Activated naive CD4-positive, alpha-beta T cell treated with anti-CD3 and anti-CD28 coated beads for 36 hours (primary cell): ENCODE data around the gene RASL12. TPM values are rescaled to one million over a fixed set of nuclear protein-coding genes. Genes with fewer than 3 reads are reported as not detected.
A peak's percentile ranks its signal among the peaks of the same experiment; 100 is the strongest.
"Not testable (repeated sequence)": the region's sequence is repeated elsewhere in the genome, so short reads cannot be mapped to it uniquely, and the experiment has no call there.

Experiments
- CTCF ChIA-PET: fragments of 350-600 bp; sonication (Branson Sonifier 250); formaldehyde crosslinking; loops from one replicate; lab custom pipeline; 2021; ENCODE audit warnings: antibody characterized with exemption; lab: Charles Lee
- DNase-seq: peaks from one replicate; pipeline ENCODE4 v3.0.0-alpha.2; 2020
- H3K27ac Mint-ChIP-seq: one replicate; pipeline ENCODE4 v1.8.0; 2021; ENCODE audit warnings: mild to moderate bottlenecking, mixed read lengths
- H3K27me3 Mint-ChIP-seq: one replicate; pipeline ENCODE4 v1.8.0; 2021; ENCODE audit warnings: low read depth, mixed read lengths
- H3K36me3 Mint-ChIP-seq: one replicate; pipeline ENCODE4 v1.8.0; 2021; ENCODE audit warnings: low read depth, mixed read lengths
- H3K4me1 Mint-ChIP-seq: one replicate; pipeline ENCODE4 v1.8.0; 2021; ENCODE audit warnings: low read depth, mixed read lengths
- H3K4me3 Mint-ChIP-seq: one replicate; pipeline ENCODE4 v1.8.0; 2021; ENCODE audit warnings: mild to moderate bottlenecking, moderate library complexity, mixed read lengths
- H3K9me3 Mint-ChIP-seq: one replicate; pipeline ENCODE4 v1.8.0; 2021; ENCODE audit warnings: mixed read lengths
- intact Hi-C: fragments of 100-400 bp; cut with micrococcal nuclease; formaldehyde crosslinking; loops from one replicate; pipeline ENCODE4 v1.15.1; 2023
- total RNA-seq, 2 experiments: library from RNA; stranded (reverse); gene quantifications; one replicate each; pipeline ENCODE4 v1.2.3, GENCODE V29; 2021

Gene RASL12
- total RNA-seq: not detected

- intact Hi-C loops: no loop called here
- CTCF ChIA-PET: interaction anchor here (0.9 to 1.2 kb wide), 2 partner anchors 8 to 11 kb away, joined by 3 to 4 read pairs; no protein-coding TSS in a partner anchor
- Mint-ChIP-seq H3K27me3 (peaks cover 26% of the 10 kb centered on the region), H3K4me3 (peak within 1 kb of the TSS; percentile 30), H3K27ac (no peak within 1 kb of the TSS), H3K4me1 (peaks cover 9% of the 10 kb centered on the region), H3K36me3 (no peaks in the 10 kb centered on the region), H3K9me3 (no peaks in the 10 kb centered on the region)
- DNase-seq: no peak
Observed at GRCh38 chr15:65067645-65068402, at the start of gene RASL12. RASL12 (minus strand) TSS chr15:65067991; CDS start chr15:65067835, 156 bp downstream.

GRCh38 chr15:65115542-65115941, 47.8 kb upstream of the RASL12 start:
- Mint-ChIP-seq H3K27ac (no peak overlapping the region), H3K9me3 (no peaks in the 10 kb centered on the region), H3K27me3 (no peaks in the 10 kb centered on the region), H3K36me3 (peaks cover 22% of the 10 kb centered on the region), H3K4me3 (no peak overlapping the region), H3K4me1 (no peaks in the 10 kb centered on the region)
- CTCF ChIA-PET: no interaction called here
- intact Hi-C loops: no loop called here
- DNase-seq: no peak

GRCh38 chr15:65115086-65115485, 47.3 kb upstream of the RASL12 start, which contains the start of gene UBAP1L:
UBAP1L (minus strand) TSS chr15:65115200; CDS start chr15:65106215, 8,985 bp downstream.
- H3K9me3 Mint-ChIP-seq: no peaks in the 10 kb centered on the region
- no peaks in the 10 kb centered on the region for H3K27me3 Mint-ChIP-seq
- no peaks in the 10 kb centered on the region for H3K4me1 Mint-ChIP-seq
- no peak for DNase-seq
- intact Hi-C loops: no loop called here
- peaks cover 22% of the 10 kb centered on the region for H3K36me3 Mint-ChIP-seq
- H3K27ac Mint-ChIP-seq: peak within 1 kb of the TSS; percentile 26
- H3K4me3 Mint-ChIP-seq: no peak within 1 kb of the TSS
- CTCF ChIA-PET: no interaction called here

- no peak overlapping the region for H3K4me3 Mint-ChIP-seq
- no peak for DNase-seq
- intact Hi-C loops: no loop called here
- H3K4me1 Mint-ChIP-seq: no peaks in the 10 kb centered on the region
- peaks cover 6% of the 10 kb centered on the region for H3K36me3 Mint-ChIP-seq
- H3K27ac Mint-ChIP-seq: no peak overlapping the region
- CTCF ChIA-PET: no interaction called here
- no peaks in the 10 kb centered on the region for H3K27me3 Mint-ChIP-seq
- no peaks in the 10 kb centered on the region for H3K9me3 Mint-ChIP-seq
Observed at GRCh38 chr15:65110676-65111292, 43.0 kb upstream of the RASL12 start.

- Mint-ChIP-seq H3K9me3 (no peaks in the 10 kb centered on the region), H3K36me3 (peaks cover 10% of the 10 kb centered on the region)
- CTCF ChIA-PET: interaction anchor here (0.6 kb wide), 1 partner anchor 344 kb away, joined by 3 read pairs; no protein-coding TSS in a partner anchor
Observed at GRCh38 chr15:65106011-65106590, 38.3 kb upstream of the RASL12 start.

GRCh38 chr15:65105038-65105437, 37.2 kb upstream of the RASL12 start:
- no peaks in the 10 kb centered on the region for H3K9me3 Mint-ChIP-seq
- intact Hi-C loops: no loop called here

More at GRCh38 chr15:65106011-65106590, 38.3 kb upstream of the RASL12 start:
- Mint-ChIP-seq H3K27me3 (no peaks in the 10 kb centered on the region), H3K4me3 (no peak overlapping the region), H3K4me1 (no peaks in the 10 kb centered on the region), H3K27ac (no peak overlapping the region)
- intact Hi-C loops: no loop called here
- no peak for DNase-seq

GRCh38 chr15:65102912-65103311, 35.1 kb upstream of the RASL12 start:
- CTCF ChIA-PET: interaction anchor here (1.2 to 2.8 kb wide), 2 partner anchors 11 to 69 kb away, joined by 5 to 14 read pairs; no protein-coding TSS in a partner anchor
- intact Hi-C loops: no loop called here
- H3K9me3 Mint-ChIP-seq: no peaks in the 10 kb centered on the region
- DNase-seq: no peak
- H3K27me3 Mint-ChIP-seq: no peaks in the 10 kb centered on the region
- H3K4me1 Mint-ChIP-seq: no peaks in the 10 kb centered on the region
- H3K4me3 Mint-ChIP-seq: no peak overlapping the region
- peaks cover 15% of the 10 kb centered on the region for H3K36me3 Mint-ChIP-seq
- H3K27ac Mint-ChIP-seq: no peak overlapping the region

More at GRCh38 chr15:65105038-65105437, 37.2 kb upstream of the RASL12 start:
- no peaks in the 10 kb centered on the region for H3K27me3 Mint-ChIP-seq
- H3K36me3 Mint-ChIP-seq: peaks cover 12% of the 10 kb centered on the region
- H3K4me1 Mint-ChIP-seq: no peaks in the 10 kb centered on the region
- no peak overlapping the region for H3K4me3 Mint-ChIP-seq
- CTCF ChIA-PET: no interaction called here
- H3K27ac Mint-ChIP-seq: no peak overlapping the region
- DNase-seq: no peak

GRCh38 chr15:65101891-65102708, 34.3 kb upstream of the RASL12 start:
- Mint-ChIP-seq H3K36me3 (peaks cover 15% of the 10 kb centered on the region), H3K9me3 (no peaks in the 10 kb centered on the region), H3K4me3 (no peak overlapping the region), H3K27ac (no peak overlapping the region), H3K4me1 (no peaks in the 10 kb centered on the region), H3K27me3 (no peaks in the 10 kb centered on the region)
- CTCF ChIA-PET: interaction anchor here (0.6 to 2.8 kb wide), 13 partner anchors 12 to 499 kb away, joined by 3 to 14 read pairs (median 4); partner anchors contain the start of gene PARP16
- intact Hi-C loops: loop anchor here (1.0 kb wide), 1 partner anchor 48 kb away; no protein-coding TSS in a partner anchor
- no peak for DNase-seq

- H3K36me3 Mint-ChIP-seq: peaks cover 15% of the 10 kb centered on the region
- H3K4me3 Mint-ChIP-seq: no peak overlapping the region
- DNase-seq: peak; percentile 76
- no peaks in the 10 kb centered on the region for H3K9me3 Mint-ChIP-seq
- CTCF ChIA-PET: interaction anchor here (0.5 to 2.8 kb wide), 16 partner anchors 14 to 499 kb away, joined by 3 to 14 read pairs (median 4); partner anchors contain the start of gene PARP16
- H3K27me3 Mint-ChIP-seq: no peaks in the 10 kb centered on the region
- H3K4me1 Mint-ChIP-seq: no peaks in the 10 kb centered on the region
- no peak overlapping the region for H3K27ac Mint-ChIP-seq
- intact Hi-C loops: loop anchor here (1.0 kb wide), 1 partner anchor 47 kb away; no protein-coding TSS in a partner anchor
Observed at GRCh38 chr15:65101411-65101890, 33.7 kb upstream of the RASL12 start.

GRCh38 chr15:65100442-65100841, 32.7 kb upstream of the RASL12 start:
- DNase-seq: no peak
- no peak overlapping the region for H3K27ac Mint-ChIP-seq
- H3K36me3 Mint-ChIP-seq: peaks cover 15% of the 10 kb centered on the region
- no peak overlapping the region for H3K4me3 Mint-ChIP-seq
- no peaks in the 10 kb centered on the region for H3K27me3 Mint-ChIP-seq
- intact Hi-C loops: no loop called here
- CTCF ChIA-PET: interaction anchor here (0.6 to 2.8 kb wide), 4 partner anchors 36 to 156 kb away, joined by 3 to 14 read pairs (median 4); no protein-coding TSS in a partner anchor
- H3K9me3 Mint-ChIP-seq: no peaks in the 10 kb centered on the region
- H3K4me1 Mint-ChIP-seq: no peaks in the 10 kb centered on the region

GRCh38 chr15:65099801-65100200, 32.0 kb upstream of the RASL12 start:
- intact Hi-C loops, DNase-seq, H3K9me3 Mint-ChIP-seq, CTCF ChIA-PET, H3K4me1 Mint-ChIP-seq, H3K27me3 Mint-ChIP-seq, H3K27ac Mint-ChIP-seq, H3K4me3 Mint-ChIP-seq: not testable (repeated sequence)
- peaks cover 15% of the 10 kb centered on the region for H3K36me3 Mint-ChIP-seq
